Esophagus muscularis mucosa (tissue), 4 donors: ENCODE data around the gene CKB.
A peak's percentile ranks its signal among the peaks of the same experiment; 100 is the strongest.

Experiments
- EP300 ChIP-seq: sonication (generic); formaldehyde crosslinking; IDR thresholded peaks from one replicate; pipeline ENCODE4 v1.6.1; 2017; ENCODE audit warnings: antibody characterized with exemption
- POLR2A ChIP-seq: fragments of 450-650 bp; IDR thresholded peaks from one replicate; pipeline ENCODE4 v1.6.1; 2017; ENCODE audit warnings: antibody characterized with exemption, moderate library complexity, mild to moderate bottlenecking, low read depth
- POLR2AphosphoS5 ChIP-seq, 2 donors: sonication (generic); formaldehyde crosslinking; IDR thresholded peaks; one replicate each; pipeline ENCODE4 v1.6.1; 2017; ENCODE audit warnings: antibody characterized with exemption in 2 of 2
- TF ChIP-seq, protein P1 (sequence below), 3 experiments: fragments of 200-600 bp in 2 of 3; fragments of 450-650 bp in 1 of 3; sonication (generic) in 2 of 3; IDR thresholded peaks; one replicate each; pipeline ENCODE4 v1.5.1; 2017 to 2019; ENCODE audit warnings: antibody characterized with exemption in 3 of 3, mild to moderate bottlenecking in 2 of 3, moderate library complexity in 1 of 3

GRCh38 chr14:103520657-103521437 lies 1.8 kb downstream of the CKB start:
- TF ChIP-seq, protein P1, sequence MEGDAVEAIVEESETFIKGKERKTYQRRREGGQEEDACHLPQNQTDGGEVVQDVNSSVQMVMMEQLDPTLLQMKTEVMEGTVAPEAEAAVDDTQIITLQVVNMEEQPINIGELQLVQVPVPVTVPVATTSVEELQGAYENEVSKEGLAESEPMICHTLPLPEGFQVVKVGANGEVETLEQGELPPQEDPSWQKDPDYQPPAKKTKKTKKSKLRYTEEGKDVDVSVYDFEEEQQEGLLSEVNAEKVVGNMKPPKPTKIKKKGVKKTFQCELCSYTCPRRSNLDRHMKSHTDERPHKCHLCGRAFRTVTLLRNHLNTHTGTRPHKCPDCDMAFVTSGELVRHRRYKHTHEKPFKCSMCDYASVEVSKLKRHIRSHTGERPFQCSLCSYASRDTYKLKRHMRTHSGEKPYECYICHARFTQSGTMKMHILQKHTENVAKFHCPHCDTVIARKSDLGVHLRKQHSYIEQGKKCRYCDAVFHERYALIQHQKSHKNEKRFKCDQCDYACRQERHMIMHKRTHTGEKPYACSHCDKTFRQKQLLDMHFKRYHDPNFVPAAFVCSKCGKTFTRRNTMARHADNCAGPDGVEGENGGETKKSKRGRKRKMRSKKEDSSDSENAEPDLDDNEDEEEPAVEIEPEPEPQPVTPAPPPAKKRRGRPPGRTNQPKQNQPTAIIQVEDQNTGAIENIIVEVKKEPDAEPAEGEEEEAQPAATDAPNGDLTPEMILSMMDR (IDR thresholded peaks at IDR 0.05): peak; percentile 60 to 65 (median 63)
- TF ChIP-seq POLR2AphosphoS5 (IDR thresholded peaks at IDR 0.05) (peak; percentile 44 to 87), EP300 (no peak), POLR2A (no peak)
